ENCODE data around the gene KCNV2.

KCNV2 gene

DNA sequence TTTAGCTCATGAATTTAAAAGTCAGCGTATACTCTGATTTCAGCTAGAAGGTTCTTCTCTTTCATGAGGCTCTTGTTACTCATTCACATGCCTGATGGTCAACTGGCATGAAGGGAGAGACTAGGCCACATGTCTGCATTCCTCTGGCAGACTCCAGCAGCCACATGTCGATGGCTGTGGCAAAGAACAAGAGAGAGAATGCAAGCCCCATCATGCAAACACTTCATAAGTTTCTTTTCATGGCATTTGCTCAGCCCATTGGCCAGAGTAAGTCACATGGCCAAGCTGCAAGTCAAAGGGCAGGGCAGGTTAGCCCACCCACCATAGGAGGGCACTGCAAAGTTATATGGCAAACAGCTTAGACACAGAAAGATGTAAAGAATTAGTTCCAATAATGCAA is 5.4 kb downstream of the KCNV2 start:
- no peaks in the 10 kb centered on the region for H3K79me2 ChIP-seq (ENCODE audit: insufficient read depth, low read length)
- H4K20me1 ChIP-seq (ENCODE audit: insufficient read depth, low read length), result no peaks in the 10 kb centered on the region
- no peak overlapping the region for H3K9ac ChIP-seq (ENCODE audit: low read length)
- H3K4me2 ChIP-seq (ENCODE audit: low read length), result no peak overlapping the region
- H3F3A ChIP-seq (ENCODE audit: insufficient read depth, low read length), result no peaks in the 10 kb centered on the region
- no peak overlapping the region for H2AFZ ChIP-seq (ENCODE audit: low read length)
- no peak overlapping the region for H3K4me3 ChIP-seq (ENCODE audit: low read depth, low read length, poor library complexity, severe bottlenecking)
- H3K27ac ChIP-seq (ENCODE audit: low read depth, low read length, poor library complexity, severe bottlenecking), result no peak overlapping the region
- peaks cover 2% of the 10 kb centered on the region for H3K4me1 ChIP-seq (ENCODE audit: insufficient read depth, low read length, severe bottlenecking)
- H3K9me3 ChIP-seq (ENCODE audit: low read length), result no peaks in the 10 kb centered on the region
- H3K36me3 ChIP-seq (ENCODE audit: insufficient read depth, low read length), result no peaks in the 10 kb centered on the region
- H3K9me2 ChIP-seq (ENCODE audit: low read depth, low read length), result no peaks in the 10 kb centered on the region
- TF ChIP-seq, protein P1, sequence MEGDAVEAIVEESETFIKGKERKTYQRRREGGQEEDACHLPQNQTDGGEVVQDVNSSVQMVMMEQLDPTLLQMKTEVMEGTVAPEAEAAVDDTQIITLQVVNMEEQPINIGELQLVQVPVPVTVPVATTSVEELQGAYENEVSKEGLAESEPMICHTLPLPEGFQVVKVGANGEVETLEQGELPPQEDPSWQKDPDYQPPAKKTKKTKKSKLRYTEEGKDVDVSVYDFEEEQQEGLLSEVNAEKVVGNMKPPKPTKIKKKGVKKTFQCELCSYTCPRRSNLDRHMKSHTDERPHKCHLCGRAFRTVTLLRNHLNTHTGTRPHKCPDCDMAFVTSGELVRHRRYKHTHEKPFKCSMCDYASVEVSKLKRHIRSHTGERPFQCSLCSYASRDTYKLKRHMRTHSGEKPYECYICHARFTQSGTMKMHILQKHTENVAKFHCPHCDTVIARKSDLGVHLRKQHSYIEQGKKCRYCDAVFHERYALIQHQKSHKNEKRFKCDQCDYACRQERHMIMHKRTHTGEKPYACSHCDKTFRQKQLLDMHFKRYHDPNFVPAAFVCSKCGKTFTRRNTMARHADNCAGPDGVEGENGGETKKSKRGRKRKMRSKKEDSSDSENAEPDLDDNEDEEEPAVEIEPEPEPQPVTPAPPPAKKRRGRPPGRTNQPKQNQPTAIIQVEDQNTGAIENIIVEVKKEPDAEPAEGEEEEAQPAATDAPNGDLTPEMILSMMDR (IDR thresholded peaks at IDR 0.05; ENCODE audit: low read length), result 0 out of 2 replicates have a peak, but pooled peaks have one; percentile 5
- no peak for TF ChIP-seq EZH2 (IDR thresholded peaks at IDR 0.05; ENCODE audit: borderline replicate concordance, low read length)
- no peaks in the 10 kb centered on the region for H3K27me3 ChIP-seq (ENCODE audit: insufficient read depth, low read length)

DNA sequence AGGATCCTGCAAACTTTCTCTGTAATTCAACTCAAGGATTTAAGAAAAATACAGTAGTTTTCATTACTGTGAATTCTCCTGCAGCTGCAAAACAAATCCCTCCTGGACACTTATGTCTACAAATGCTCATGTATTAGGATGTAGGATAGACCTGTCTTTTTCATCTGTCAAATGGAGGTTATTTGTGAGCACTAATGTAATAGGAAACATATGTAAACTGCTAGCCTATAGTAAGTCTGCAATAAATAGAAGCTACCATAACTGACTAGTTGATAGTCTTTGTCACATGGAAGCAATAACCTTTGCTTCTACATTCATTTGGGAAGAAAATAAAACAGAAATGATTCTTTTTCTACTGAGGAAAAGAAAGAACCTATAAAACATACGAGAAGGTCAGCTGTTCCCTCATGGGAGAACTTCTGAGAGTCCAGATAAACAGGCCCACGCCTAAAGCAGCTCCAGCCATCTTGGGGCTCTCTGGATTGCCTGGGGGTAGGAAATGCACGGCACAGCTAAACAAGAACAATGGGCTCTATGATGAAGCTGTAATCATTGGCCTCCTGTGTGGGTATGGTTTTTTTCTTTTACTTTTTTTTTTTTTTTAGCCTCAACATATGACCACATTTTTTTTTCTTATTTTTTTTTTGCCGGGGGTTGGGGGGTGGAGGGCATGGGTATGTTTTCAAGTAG is 6.2 kb downstream of the KCNV2 start:
- no peak overlapping the region for H2AFZ ChIP-seq (ENCODE audit: low read length)
- H3K79me2 ChIP-seq (ENCODE audit: insufficient read depth, low read length), result no peaks in the 10 kb centered on the region
- no peak for TF ChIP-seq EZH2 (IDR thresholded peaks at IDR 0.05; ENCODE audit: borderline replicate concordance, low read length)
- TF ChIP-seq, protein P1 (IDR thresholded peaks at IDR 0.05; ENCODE audit: low read length), result no peak
- H3K36me3 ChIP-seq (ENCODE audit: insufficient read depth, low read length), result no peaks in the 10 kb centered on the region
- H3K27ac ChIP-seq (ENCODE audit: low read depth, low read length, poor library complexity, severe bottlenecking), result no peak overlapping the region
- no peaks in the 10 kb centered on the region for H4K20me1 ChIP-seq (ENCODE audit: insufficient read depth, low read length)
- no peak overlapping the region for H3K4me2 ChIP-seq (ENCODE audit: low read length)
- H3K27me3 ChIP-seq (ENCODE audit: insufficient read depth, low read length), result no peaks in the 10 kb centered on the region
- peaks cover 10% of the 10 kb centered on the region for H3K4me1 ChIP-seq (ENCODE audit: insufficient read depth, low read length, severe bottlenecking)
- H3K9me3 ChIP-seq (ENCODE audit: low read length), result no peaks in the 10 kb centered on the region
- no peak overlapping the region for H3K4me3 ChIP-seq (ENCODE audit: low read depth, low read length, poor library complexity, severe bottlenecking)
- no peak overlapping the region for H3K9ac ChIP-seq (ENCODE audit: low read length)
- no peaks in the 10 kb centered on the region for H3K9me2 ChIP-seq (ENCODE audit: low read depth, low read length)
- H3F3A ChIP-seq (ENCODE audit: insufficient read depth, low read length), result no peaks in the 10 kb centered on the region

DNA sequence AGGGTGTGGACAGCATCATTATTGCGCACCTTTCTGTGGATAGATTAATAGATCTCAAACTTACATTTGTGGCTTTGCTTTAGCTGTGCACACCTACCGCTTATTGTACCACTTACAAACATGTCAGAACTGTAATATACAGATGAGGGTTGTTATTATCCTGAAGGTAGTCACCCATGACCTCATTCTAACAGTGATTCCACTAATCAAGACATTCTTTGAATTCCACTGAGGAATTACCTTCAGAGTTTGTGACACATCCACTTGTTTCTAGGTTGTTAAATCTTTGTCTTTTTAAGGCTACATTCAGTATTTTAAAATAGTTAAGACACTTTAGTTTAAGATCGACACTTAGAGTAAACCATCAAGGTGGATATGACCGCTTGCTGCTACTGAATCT is 7.8 kb downstream of the KCNV2 start:
- Histone ChIP-seq H4K20me1 (ENCODE audit: insufficient read depth, low read length) (no peaks in the 10 kb centered on the region), H3K4me3 (ENCODE audit: low read depth, low read length, poor library complexity, severe bottlenecking) (no peak overlapping the region), H3F3A (ENCODE audit: insufficient read depth, low read length) (no peaks in the 10 kb centered on the region), H3K9ac (ENCODE audit: low read length) (no peak overlapping the region), H3K9me2 (ENCODE audit: low read depth, low read length) (no peaks in the 10 kb centered on the region), H3K9me3 (ENCODE audit: low read length) (no peaks in the 10 kb centered on the region), H3K27ac (ENCODE audit: low read depth, low read length, poor library complexity, severe bottlenecking) (no peak overlapping the region), H3K36me3 (ENCODE audit: insufficient read depth, low read length) (no peaks in the 10 kb centered on the region), H3K4me2 (ENCODE audit: low read length) (no peak overlapping the region), H2AFZ (ENCODE audit: low read length) (no peak overlapping the region), H3K27me3 (ENCODE audit: insufficient read depth, low read length) (no peaks in the 10 kb centered on the region), H3K79me2 (ENCODE audit: insufficient read depth, low read length) (no peaks in the 10 kb centered on the region), H3K4me1 (ENCODE audit: insufficient read depth, low read length, severe bottlenecking) (peaks cover 11% of the 10 kb centered on the region)
- TF ChIP-seq, protein P1 (IDR thresholded peaks at IDR 0.05; ENCODE audit: low read length), result no peak
- TF ChIP-seq EZH2 (IDR thresholded peaks at IDR 0.05; ENCODE audit: borderline replicate concordance, low read length), result no peak

Data from OCI-LY1 (cell line).